NCI-H1694 treated with DMSO at 0.1 percent for 48 hours (cell line): ENCODE measurements around the gene KAT6B.

Experiments
- DNase-seq: peaks from one replicate; lab custom pipeline; 2025; lab: John Stamatoyannopoulos, UW

The KAT6B gene

GRCh38 chr10:74988054-74988775 lies 161.8 kb downstream of the KAT6B start:
- DNase-seq, result no peak

DNA sequence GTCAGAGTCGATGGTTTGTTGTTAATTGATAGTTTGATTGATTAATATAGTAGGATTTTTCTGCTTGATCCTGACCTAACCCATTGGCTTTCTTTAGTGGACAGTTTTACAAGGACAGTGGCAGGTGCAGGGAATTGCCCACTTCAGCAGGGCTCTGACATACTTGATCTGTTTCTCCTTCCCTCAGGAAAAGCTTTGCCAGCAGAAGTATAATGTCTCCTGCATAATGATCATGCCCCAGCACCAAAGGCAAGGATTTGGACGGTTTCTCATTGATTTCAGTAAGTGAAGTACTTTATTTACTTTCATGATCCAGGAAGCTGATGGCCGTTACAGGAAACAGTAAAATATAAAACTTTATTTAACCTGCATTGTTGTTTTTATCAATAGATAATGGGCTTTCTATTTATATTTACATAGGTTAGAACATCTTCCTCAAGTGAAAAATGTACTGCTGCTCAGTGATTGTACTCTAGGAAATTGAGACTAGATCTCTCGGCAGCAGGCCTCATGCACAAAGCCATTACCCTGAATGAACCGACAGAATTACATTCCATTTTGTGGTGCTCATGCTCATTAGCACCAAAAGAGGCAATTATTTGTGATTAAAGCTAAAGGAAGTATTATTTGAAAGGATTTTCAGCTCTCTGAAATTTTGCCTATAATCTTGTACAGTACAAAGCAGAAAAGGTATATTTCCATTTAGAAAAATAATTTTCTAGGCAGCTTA lies 162.6 kb downstream of the KAT6B start:
- no peak for DNase-seq

DNA sequence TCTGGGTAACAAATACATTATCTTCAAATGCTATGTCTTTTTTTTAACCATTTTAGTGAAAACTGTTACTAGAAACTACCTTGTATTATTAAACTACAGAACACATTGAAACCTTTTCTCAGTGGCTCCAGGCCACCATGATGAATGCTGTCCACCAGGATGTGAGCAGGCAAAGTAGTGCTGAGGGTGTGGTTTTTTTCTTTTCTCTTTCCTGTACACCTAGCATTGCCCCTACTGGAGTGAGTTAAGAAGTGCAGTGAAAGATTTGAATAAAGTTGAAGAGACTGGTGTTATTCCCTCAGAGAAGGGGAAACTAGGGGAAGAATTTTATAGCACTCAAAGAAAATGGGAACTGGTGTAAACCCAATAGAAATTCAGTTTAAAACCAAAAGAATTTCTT lies 165.0 kb downstream of the KAT6B start:
- DNase-seq, result no peak

GRCh38 chr10:74992068-74992467 lies 165.7 kb downstream of the KAT6B start:
- DNase-seq, result no peak

- DNase-seq, result no peak
Observed at GRCh38 chr10:74993649-74994048, 167.2 kb downstream of the KAT6B start.

GRCh38 chr10:74994854-74995253 lies 168.5 kb downstream of the KAT6B start:
- no peak for DNase-seq

DNA sequence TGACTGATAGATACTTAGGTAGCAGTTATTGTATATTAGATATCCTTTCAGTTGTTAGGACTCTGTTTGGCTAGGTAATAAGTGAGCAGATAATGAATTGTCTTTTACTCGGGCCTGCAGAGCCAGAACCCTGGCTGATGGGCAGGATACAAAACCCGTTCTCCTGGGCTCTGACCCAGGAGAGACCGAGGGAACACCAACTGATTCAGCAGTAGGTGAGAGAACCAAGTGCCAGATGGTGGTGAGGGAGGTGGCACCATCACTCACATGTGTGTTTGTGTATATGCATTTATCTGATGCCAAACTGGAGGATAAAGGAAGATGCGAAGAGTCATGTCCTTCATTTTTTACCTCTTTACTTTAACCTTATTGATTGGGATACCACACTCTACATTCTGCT lies 169.4 kb downstream of the KAT6B start:
- DNase-seq, result no peak

- DNase-seq, result no peak
Observed at GRCh38 chr10:74997163-74997562, 170.8 kb downstream of the KAT6B start.

GRCh38 chr10:75000748-75001321 lies 174.4 kb downstream of the KAT6B start:
- DNase-seq, result no peak

- DNase-seq, result no peak
Observed at GRCh38 chr10:75001715-75002350, 175.4 kb downstream of the KAT6B start.

DNA sequence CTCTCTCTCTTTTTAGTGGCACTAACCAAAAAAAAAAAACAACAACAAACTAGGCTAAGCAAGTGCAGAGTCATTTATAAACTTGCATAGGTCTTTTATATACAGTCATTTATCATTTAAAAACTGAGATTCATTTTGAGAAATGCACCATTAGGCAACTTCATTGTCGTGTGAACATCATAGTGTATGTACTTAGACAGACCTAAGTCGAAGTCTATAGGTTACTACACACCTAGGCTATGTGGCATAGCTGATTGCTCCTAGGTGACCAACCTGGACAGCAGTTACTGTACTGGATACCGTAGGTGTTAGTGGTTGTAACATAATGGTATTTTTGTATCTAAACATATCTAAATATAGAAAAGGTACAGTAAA lies 175.9 kb downstream of the KAT6B start:
- DNase-seq, result no peak

DNA sequence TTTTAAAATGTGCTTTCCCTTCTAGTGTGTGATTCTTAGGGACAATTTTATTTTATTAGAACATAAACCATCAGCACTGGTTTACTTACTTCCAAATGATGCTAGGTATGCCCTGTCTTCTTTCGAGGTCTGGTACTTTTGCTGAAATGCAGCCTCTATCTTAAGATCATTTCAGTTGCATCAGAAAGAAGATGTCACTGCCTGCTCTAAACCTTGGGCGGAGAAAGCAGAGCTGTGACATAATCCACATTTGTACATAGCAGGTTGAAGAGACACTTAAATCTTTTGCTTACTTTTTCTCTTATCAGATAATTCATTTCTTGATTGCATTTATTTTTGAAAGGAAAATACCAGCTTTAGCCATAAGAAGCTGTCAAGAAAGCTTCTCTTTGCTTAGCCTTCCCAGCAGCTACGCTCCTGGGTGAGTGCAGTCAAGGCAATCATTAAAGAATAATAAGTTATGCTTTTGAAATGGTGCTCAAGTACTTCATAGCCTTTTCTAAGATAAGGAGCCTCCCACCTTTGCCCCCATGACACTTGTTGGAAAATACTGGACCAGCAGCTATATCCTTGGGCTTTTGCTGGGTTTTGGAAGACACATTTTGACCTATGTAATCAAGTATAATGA lies 176.7 kb downstream of the KAT6B start:
- no peak for DNase-seq

- no peak for DNase-seq
Observed at GRCh38 chr10:75003891-75004290, 177.5 kb downstream of the KAT6B start.

GRCh38 chr10:75007646-75008045 lies 181.2 kb downstream of the KAT6B start:
- DNase-seq, result no peak

GRCh38 chr10:75008952-75009351 lies 182.6 kb downstream of the KAT6B start:
- DNase-seq, result no peak

GRCh38 chr10:75009426-75009825 lies 183.0 kb downstream of the KAT6B start:
- DNase-seq, result no peak

DNA sequence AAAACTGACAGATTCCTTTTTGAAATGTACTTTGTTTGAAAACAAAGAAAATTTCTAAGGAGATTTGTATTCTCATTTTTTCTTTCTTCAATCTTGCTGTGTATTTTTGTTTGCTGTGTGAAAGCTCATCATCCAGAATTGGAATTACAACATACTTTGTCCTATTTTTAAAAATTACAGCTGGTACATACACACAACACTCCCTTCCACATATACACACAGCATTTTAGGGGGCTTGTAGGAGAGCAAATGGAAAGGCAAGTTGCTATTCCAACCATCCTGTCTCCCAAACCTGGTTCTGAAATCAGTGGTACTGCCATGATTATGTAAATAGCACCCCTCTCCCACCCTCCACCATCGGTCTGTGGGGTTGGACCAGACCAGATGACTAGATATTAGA lies 184.0 kb downstream of the KAT6B start:
- DNase-seq, result no peak

GRCh38 chr10:75011221-75011620 lies 184.8 kb downstream of the KAT6B start:
- DNase-seq, result no peak

- DNase-seq, result no peak
Observed at GRCh38 chr10:75012471-75012870, 186.1 kb downstream of the KAT6B start.

DNA sequence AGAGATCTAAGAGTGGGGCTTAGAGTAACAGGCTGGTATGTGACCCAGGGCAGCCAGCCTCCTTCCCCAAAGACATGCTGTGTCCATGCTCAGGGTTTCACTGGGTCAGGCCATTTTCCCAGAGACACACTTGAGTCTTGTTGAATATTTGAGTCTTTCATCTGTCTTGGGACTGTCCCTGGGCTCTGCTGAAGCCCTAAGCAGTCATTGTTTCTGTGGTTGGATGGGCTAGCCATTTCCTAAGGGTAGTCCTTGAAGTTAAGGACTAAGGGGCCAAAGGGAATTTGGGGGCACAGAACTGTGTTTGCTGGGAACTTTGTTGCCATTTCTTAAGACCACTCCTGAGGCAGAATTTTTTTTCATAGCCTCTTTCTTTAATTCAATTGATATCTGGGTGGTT lies 186.6 kb downstream of the KAT6B start:
- DNase-seq, result no peak

GRCh38 chr10:75013522-75013921 lies 187.1 kb downstream of the KAT6B start:
- no peak for DNase-seq

DNA sequence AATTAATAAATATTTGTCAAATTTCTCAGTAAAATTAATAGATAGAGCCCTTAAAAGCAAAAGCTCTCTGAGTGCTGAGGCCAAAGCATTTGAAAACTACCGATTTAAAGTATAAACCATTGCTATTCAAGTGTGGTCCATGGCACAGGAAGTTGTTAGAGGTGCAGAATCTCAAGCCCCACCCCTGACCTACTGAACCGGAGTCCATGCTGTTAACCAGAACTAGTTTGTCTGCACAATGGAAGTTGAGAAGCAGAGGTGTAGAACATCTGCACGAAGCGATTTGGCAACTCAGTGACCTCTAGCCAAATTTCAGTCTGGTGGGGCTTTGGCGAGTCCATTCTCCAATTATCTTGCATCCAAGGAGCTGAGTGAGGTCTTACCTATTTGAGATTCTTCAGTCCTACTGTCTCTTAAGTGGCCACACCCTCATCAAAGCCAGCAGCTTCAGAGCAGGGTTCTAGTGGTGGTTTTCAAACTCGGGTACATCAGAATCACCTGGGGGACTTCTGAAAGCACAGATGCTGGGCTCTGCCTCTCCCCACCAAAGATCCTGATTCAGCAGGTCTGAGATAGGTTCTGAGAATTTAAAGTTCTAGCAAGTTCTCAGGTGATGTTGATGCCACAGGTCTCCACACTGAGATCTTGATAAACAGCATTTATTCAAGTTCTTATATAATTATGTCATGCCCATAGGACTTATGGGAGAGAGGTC lies 188.3 kb downstream of the KAT6B start:
- no peak for DNase-seq
